Mucosa of rectum (tissue), 2 donors: ENCODE results near the gene CCDC174.

ENCODE experiments used
- H3K27ac ChIP-seq, 2 donors: one replicate each; pipeline ENCODE4 v1.7.0; 2013; ENCODE audit warnings: inconsistent platforms in 2 of 2, low read depth in 2 of 2, low read length in 2 of 2
- H3K27me3 ChIP-seq, 2 donors: one replicate each; pipeline ENCODE4 v1.7.0; 2013; ENCODE audit warnings: low read length in 2 of 2; ENCODE audit not compliant: control insufficient read depth in 2 of 2, insufficient read depth in 2 of 2
- H3K36me3 ChIP-seq, 2 donors: one replicate each; pipeline ENCODE4 v1.7.0; 2013; ENCODE audit warnings: low read length in 2 of 2; ENCODE audit not compliant: control insufficient read depth in 2 of 2, insufficient read depth in 2 of 2
- H3K4me1 ChIP-seq, 2 donors: one replicate each; pipeline ENCODE4 v1.7.0; 2013; ENCODE audit warnings: low read length in 2 of 2, mild to moderate bottlenecking in 1 of 2; ENCODE audit not compliant: control insufficient read depth in 2 of 2, insufficient read depth in 2 of 2
- H3K4me3 ChIP-seq, 2 donors: one replicate each; pipeline ENCODE4 v1.7.0; 2013; ENCODE audit warnings: low read length in 2 of 2
- H3K9ac ChIP-seq, 2 donors: one replicate each; pipeline ENCODE4 v1.7.0; 2013; ENCODE audit warnings: low read length in 2 of 2, low read depth in 1 of 2, mild to moderate bottlenecking in 1 of 2
- H3K9me3 ChIP-seq, 2 donors: one replicate each; pipeline ENCODE4 v1.7.0; 2013; ENCODE audit warnings: low read length in 2 of 2; ENCODE audit not compliant: control insufficient read depth in 2 of 2
- donor health status: healthy.
- donor health status: Normal muscosa, but diverticular disease.

The CCDC174 gene

GRCh38 chr3:14609941-14610340, 41.6 kb upstream of the CCDC174 start:
- Histone ChIP-seq H3K36me3 (no peaks in the 10 kb centered on the region), H3K4me3 (no peak overlapping the region), H3K9me3 (no peaks in the 10 kb centered on the region), H3K4me1 (no peaks in the 10 kb centered on the region), H3K27ac (no peak overlapping the region), H3K27me3 (peaks cover 2 to 8% of the 10 kb centered on the region in 2 donors), H3K9ac (no peak overlapping the region)

DNA sequence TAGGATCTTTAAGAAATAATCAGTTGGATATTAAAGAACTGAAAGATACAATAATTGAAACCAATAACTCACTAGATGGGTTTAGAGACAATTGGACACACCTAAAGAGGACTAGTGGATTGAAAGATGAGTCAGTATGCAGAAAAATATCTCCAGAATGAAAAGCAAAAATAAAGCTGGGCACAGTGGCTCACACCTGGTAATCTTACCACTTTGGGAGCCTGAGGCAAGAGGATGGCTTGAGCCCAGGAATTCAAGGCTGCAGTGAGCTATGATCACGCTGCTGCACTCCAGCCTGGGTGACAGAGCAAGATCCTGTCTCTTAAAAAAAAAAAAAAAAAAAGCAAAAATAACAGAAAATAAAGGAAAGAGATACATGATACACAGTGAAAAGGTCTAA, 37.4 kb upstream of the CCDC174 start:
- Histone ChIP-seq H3K27me3 (peaks cover 0 to 6% of the 10 kb centered on the region in 2 donors), H3K27ac (no peak overlapping the region), H3K9ac (no peak overlapping the region), H3K36me3 (no peaks in the 10 kb centered on the region), H3K9me3 (no peaks in the 10 kb centered on the region), H3K4me1 (no peaks in the 10 kb centered on the region), H3K4me3 (no peak overlapping the region)

GRCh38 chr3:14614862-14615261, 36.7 kb upstream of the CCDC174 start:
- Histone ChIP-seq H3K27ac (no peak overlapping the region), H3K36me3 (no peaks in the 10 kb centered on the region), H3K9me3 (no peaks in the 10 kb centered on the region), H3K9ac (no peak overlapping the region), H3K4me3 (no peak overlapping the region), H3K27me3 (peaks cover 0 to 6% of the 10 kb centered on the region in 2 donors), H3K4me1 (no peaks in the 10 kb centered on the region)

- no peaks in the 10 kb centered on the region for H3K9me3 ChIP-seq
- H3K27me3 ChIP-seq = peaks cover 0 to 6% of the 10 kb centered on the region in 2 donors
- no peaks in the 10 kb centered on the region for H3K4me1 ChIP-seq
- no peak overlapping the region for H3K27ac ChIP-seq
- H3K36me3 ChIP-seq = no peaks in the 10 kb centered on the region
- no peak overlapping the region for H3K4me3 ChIP-seq
- no peak overlapping the region for H3K9ac ChIP-seq
Observed at GRCh38 chr3:14616606-14617507, 34.7 kb upstream of the CCDC174 start.

GRCh38 chr3:14617508-14618023, 34.0 kb upstream of the CCDC174 start:
- Histone ChIP-seq H3K27me3 (peaks cover 0 to 6% of the 10 kb centered on the region in 2 donors), H3K4me1 (no peaks in the 10 kb centered on the region), H3K27ac (no peak overlapping the region), H3K4me3 (no peak overlapping the region), H3K9ac (no peak overlapping the region), H3K9me3 (no peaks in the 10 kb centered on the region), H3K36me3 (no peaks in the 10 kb centered on the region)

- H3K27ac ChIP-seq = no peak overlapping the region
- no peaks in the 10 kb centered on the region for H3K36me3 ChIP-seq
- H3K9me3 ChIP-seq = no peaks in the 10 kb centered on the region
Observed at GRCh38 chr3:14619605-14620004, 32.0 kb upstream of the CCDC174 start.

DNA sequence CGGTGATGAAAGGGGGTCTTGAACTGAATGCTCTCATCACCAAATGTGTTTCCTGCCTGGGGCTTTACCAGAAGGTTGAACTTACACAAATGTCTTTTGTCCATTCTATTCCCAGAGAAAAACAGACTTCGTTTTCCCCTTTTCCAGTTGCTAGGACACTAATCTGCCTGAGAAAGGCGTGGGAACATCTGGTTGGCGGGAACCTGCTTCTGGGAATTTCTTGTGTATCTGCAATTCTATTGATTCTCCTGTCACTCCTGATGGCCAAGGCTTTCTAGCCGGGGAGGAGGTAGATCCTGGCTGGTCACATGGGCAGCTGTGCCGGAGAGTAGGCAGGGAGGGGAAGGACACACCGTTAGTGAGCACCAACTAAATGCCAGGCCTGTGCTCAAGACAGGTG, 31.1 kb upstream of the CCDC174 start:
- Histone ChIP-seq H3K36me3 (no peaks in the 10 kb centered on the region), H3K27me3 (no peaks in the 10 kb centered on the region), H3K9me3 (no peaks in the 10 kb centered on the region), H3K9ac (no peak overlapping the region), H3K4me1 (no peaks in the 10 kb centered on the region), H3K4me3 (no peak overlapping the region), H3K27ac (no peak overlapping the region)

More at GRCh38 chr3:14619605-14620004, 32.0 kb upstream of the CCDC174 start:
- Histone ChIP-seq H3K4me1 (no peaks in the 10 kb centered on the region), H3K4me3 (no peak overlapping the region), H3K9ac (no peak overlapping the region), H3K27me3 (no peaks in the 10 kb centered on the region)

- H3K27ac ChIP-seq = no peak overlapping the region
Observed at GRCh38 chr3:14621093-14621492, 30.5 kb upstream of the CCDC174 start.

GRCh38 chr3:14622368-14622767, 29.2 kb upstream of the CCDC174 start:
- Histone ChIP-seq H3K9me3 (no peaks in the 10 kb centered on the region), H3K27me3 (no peaks in the 10 kb centered on the region)

More at GRCh38 chr3:14621093-14621492, 30.5 kb upstream of the CCDC174 start:
- H3K27me3 ChIP-seq = no peaks in the 10 kb centered on the region
- H3K4me1 ChIP-seq = no peaks in the 10 kb centered on the region
- no peak overlapping the region for H3K4me3 ChIP-seq
- no peaks in the 10 kb centered on the region for H3K36me3 ChIP-seq
- no peak overlapping the region for H3K9ac ChIP-seq
- H3K9me3 ChIP-seq = no peaks in the 10 kb centered on the region

GRCh38 chr3:14623569-14624051, 28.0 kb upstream of the CCDC174 start:
- H3K36me3 ChIP-seq = no peaks in the 10 kb centered on the region
- no peaks in the 10 kb centered on the region for H3K27me3 ChIP-seq
- H3K27ac ChIP-seq = no peak overlapping the region
- H3K4me3 ChIP-seq = no peak overlapping the region
- no peaks in the 10 kb centered on the region for H3K4me1 ChIP-seq
- no peaks in the 10 kb centered on the region for H3K9me3 ChIP-seq
- H3K9ac ChIP-seq = no peak overlapping the region

More at GRCh38 chr3:14622368-14622767, 29.2 kb upstream of the CCDC174 start:
- Histone ChIP-seq H3K4me1 (no peaks in the 10 kb centered on the region), H3K36me3 (no peaks in the 10 kb centered on the region), H3K4me3 (no peak overlapping the region), H3K27ac (no peak overlapping the region), H3K9ac (no peak overlapping the region)
